VCaP (cell line): ENCODE results near the gene TGFBR3.

Source experiments
- H3K27ac ChIP-seq: fragments of 450-650 bp; 2 replicates; pipeline ENCODE4 v1.5.1; 2017
- CTCF ChIP-seq: fragments of 450-650 bp; conservative IDR thresholded peaks from 2 replicates; pipeline ENCODE4 v1.5.1; 2017; ENCODE audit warnings: mild to moderate bottlenecking, moderate library complexity

Gene TGFBR3

GRCh38 chr1:91633438-91633837 is 252.5 kb downstream of the TGFBR3 start:
- no peak for TF ChIP-seq CTCF
- H3K27ac ChIP-seq = no peak overlapping the region

- TF ChIP-seq CTCF = no peak
These were observed 254.1 kb downstream of the TGFBR3 start for GRCh38 chr1:91631718-91632330.

GRCh38 chr1:91630803-91631202 is 255.1 kb downstream of the TGFBR3 start:
- no peak for TF ChIP-seq CTCF
- no peak overlapping the region for H3K27ac ChIP-seq

More at GRCh38 chr1:91631718-91632330, 254.1 kb downstream of the TGFBR3 start:
- no peak overlapping the region for H3K27ac ChIP-seq
